ENCODE results near the gene GSTM3. TPM values are rescaled to one million over a fixed set of nuclear protein-coding genes. Genes with fewer than 3 reads are reported as not detected.

GSTM3 gene
- total RNA-seq, 1 experiment from 2014 or later, result 110 TPM

DNA sequence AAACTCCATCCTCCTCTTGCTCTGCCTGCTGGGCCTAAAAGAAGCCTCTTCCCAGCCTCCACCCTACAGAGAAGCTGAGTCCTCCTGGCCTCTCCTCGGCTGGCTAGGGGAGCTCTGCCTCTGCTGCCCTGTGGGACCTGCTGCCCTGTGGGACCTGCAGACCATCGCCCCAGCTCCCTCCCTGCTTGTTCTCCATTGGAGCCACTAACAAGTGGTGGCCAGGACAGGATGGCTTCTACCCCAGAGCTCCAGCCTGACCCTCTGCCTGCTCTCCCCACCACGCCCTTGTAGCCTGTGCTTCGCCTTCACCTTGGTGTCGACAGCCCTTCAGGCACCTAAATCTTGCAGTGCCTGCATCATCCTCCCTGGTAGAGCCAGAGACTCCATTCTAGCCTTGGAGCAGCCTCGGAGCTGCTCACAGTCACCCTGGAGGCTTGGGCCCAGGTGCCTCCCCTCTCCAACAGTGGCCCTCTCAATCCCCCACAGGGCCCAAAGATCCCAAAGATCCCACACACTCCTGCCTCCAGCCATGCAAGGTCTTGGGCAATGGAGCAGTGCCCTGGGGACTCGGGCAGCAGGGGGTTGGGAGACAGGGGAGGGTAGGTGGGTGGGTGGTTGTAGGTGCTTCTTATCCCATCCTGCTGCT lies 19.9 kb upstream of the GSTM3 start:
- Histone ChIP-seq H3K36me3 (ENCODE audit: low read depth) (no peaks in the 10 kb centered on the region), H3K9me3 (ENCODE audit: insufficient read depth, low read depth) (no peaks in the 10 kb centered on the region), H2AFZ (no peak overlapping the region), H3K27me3 (ENCODE audit: insufficient read depth, low read depth) (no peaks in the 10 kb centered on the region), H3K4me2 (no peak overlapping the region), H3K27ac (no peak overlapping the region), H3K79me2 (ENCODE audit: low read depth) (no peaks in the 10 kb centered on the region), H3K4me3 (no peak overlapping the region), H3K4me1 (replicated peaks; ENCODE audit: insufficient read depth) (peaks cover 16% of the 10 kb centered on the region), H3K9me2 (ENCODE audit: insufficient read depth) (no peaks in the 10 kb centered on the region), H4K20me1 (ENCODE audit: insufficient read depth) (no peaks in the 10 kb centered on the region), H3F3A (ENCODE audit: insufficient read depth, low read depth) (0 out of 2 replicates have a peak, but pooled peaks cover 8% of the 10 kb centered on the region)
- no peak for DNase-seq
- ChIA-PET POLR2A (ENCODE audit: unreplicated experiment) (no interaction called here), CTCF (no interaction called here)
- intact Hi-C loops (cut with micrococcal nuclease; ENCODE audit: unreplicated experiment), result no loop called here
- TF ChIP-seq EZH2 (IDR thresholded peaks at IDR 0.05; ENCODE audit: low read depth), result no peak
- TF ChIP-seq, protein P1, sequence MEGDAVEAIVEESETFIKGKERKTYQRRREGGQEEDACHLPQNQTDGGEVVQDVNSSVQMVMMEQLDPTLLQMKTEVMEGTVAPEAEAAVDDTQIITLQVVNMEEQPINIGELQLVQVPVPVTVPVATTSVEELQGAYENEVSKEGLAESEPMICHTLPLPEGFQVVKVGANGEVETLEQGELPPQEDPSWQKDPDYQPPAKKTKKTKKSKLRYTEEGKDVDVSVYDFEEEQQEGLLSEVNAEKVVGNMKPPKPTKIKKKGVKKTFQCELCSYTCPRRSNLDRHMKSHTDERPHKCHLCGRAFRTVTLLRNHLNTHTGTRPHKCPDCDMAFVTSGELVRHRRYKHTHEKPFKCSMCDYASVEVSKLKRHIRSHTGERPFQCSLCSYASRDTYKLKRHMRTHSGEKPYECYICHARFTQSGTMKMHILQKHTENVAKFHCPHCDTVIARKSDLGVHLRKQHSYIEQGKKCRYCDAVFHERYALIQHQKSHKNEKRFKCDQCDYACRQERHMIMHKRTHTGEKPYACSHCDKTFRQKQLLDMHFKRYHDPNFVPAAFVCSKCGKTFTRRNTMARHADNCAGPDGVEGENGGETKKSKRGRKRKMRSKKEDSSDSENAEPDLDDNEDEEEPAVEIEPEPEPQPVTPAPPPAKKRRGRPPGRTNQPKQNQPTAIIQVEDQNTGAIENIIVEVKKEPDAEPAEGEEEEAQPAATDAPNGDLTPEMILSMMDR (conservative IDR thresholded peaks at IDR 0.05), result no peak
- BruUV-seq (replicated peaks), result no TSS peak

DNA sequence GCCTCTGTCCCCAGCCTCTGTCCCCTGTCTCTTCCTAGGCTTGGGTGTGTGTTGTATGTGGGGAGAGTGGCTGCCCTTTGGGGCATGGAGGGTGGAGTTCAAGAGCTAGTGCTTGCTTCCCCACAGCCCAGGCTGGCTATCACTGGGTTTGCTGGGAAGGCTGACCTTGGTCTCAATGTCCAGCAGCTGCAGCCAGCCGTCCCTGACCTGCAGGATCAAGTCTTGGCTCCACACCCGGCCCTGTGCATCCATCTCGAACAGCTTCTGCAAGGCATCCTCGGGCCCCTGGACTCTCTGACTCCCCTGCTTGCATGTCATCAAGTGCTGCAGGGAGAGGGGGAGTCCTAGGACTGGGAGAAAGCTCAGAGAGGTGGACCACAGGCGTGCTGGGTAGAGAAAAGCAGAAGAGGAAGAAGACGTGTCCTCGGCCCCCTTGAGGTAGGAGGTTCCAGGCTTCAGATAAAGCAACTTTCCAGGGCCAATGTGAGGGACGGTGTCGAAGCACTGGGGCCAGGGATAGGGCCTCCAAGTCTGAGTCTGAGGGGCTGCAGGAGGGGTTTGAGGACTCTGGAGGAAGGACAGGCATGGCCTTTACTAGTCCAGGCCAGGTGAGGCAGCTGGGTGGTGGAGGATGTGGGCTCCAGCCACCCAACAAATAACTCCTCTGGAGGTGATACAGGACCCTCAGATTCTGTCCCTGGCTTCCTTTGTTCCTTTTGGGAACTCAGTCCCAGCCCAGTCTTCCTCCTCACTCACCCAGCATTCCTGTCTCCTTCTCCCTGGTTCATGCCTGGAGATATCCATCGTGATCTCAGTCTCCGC lies 18.9 kb upstream of the GSTM3 start:
- Histone ChIP-seq H3K4me2 (no peak overlapping the region), H2AFZ (no peak overlapping the region), H3K9me2 (ENCODE audit: insufficient read depth) (no peaks in the 10 kb centered on the region), H3F3A (ENCODE audit: insufficient read depth, low read depth) (0 out of 2 replicates have a peak, but pooled peaks cover 8% of the 10 kb centered on the region), H3K9me3 (ENCODE audit: insufficient read depth, low read depth) (no peaks in the 10 kb centered on the region), H3K4me1 (replicated peaks; ENCODE audit: insufficient read depth) (peaks cover 16% of the 10 kb centered on the region), H3K27ac (no peak overlapping the region), H3K36me3 (ENCODE audit: low read depth) (no peaks in the 10 kb centered on the region), H3K4me3 (no peak overlapping the region), H4K20me1 (ENCODE audit: insufficient read depth) (no peaks in the 10 kb centered on the region), H3K27me3 (ENCODE audit: insufficient read depth, low read depth) (no peaks in the 10 kb centered on the region), H3K79me2 (ENCODE audit: low read depth) (no peaks in the 10 kb centered on the region)
- no TSS peak for BruUV-seq (replicated peaks)
- DNase-seq, result no peak
- ChIA-PET POLR2A (ENCODE audit: unreplicated experiment) (no interaction called here), CTCF (no interaction called here)
- no peak for TF ChIP-seq EZH2 (IDR thresholded peaks at IDR 0.05; ENCODE audit: low read depth)
- TF ChIP-seq, protein P1 (conservative IDR thresholded peaks at IDR 0.05), result no peak
- intact Hi-C loops (cut with micrococcal nuclease; ENCODE audit: unreplicated experiment), result no loop called here

DNA sequence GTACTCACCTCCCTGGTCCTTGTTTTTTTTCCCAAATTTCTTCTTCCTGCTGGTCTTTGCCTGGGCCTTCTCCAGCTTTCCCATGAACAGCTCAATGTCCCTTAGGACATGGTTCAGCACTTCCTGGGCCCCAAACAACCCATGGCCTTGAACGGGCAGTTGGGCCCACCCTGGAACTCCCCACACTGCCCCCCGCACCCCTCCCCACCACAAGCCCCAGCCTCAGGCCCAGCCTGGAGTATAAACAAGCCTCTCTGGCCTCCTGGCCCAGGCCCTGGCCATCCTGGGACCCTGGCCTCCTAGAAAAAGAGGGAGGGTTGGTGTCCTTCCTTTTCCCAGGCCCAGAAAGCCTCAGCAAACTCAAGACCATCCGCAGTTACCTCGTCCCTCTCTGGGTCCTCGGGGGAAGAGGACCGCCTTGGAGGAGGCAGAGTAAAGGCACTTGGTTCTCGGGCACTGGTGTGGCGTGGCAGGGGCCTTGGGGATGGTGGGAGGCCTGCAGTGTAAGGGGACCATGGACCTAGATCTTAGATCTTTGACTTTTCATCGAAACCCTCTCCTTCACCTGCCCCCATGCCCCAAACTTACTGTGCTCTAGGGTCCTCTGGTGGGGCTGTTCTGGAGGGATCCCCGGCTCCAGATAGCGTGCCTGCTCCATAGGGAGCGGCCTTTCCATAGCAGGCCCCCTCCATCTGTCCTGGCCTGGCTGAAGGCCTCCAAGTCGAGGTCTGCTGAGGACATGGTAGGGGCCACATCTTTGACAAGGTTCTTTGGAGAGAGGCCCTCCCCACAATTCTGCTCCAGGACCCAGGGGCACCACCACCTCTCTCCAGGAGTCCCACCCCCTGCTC lies 17.3 kb upstream of the GSTM3 start:
- no peaks in the 10 kb centered on the region for H3K9me2 ChIP-seq (ENCODE audit: insufficient read depth)
- ChIA-PET CTCF (interaction anchor here (0.6 kb wide), 1 partner anchor 27 kb away, joined by 3 read pairs; no protein-coding TSS in a partner anchor), POLR2A (ENCODE audit: unreplicated experiment) (interaction anchor here (0.6 kb wide), 1 partner anchor 9 kb away, joined by 3 read pairs; no protein-coding TSS in a partner anchor)
- DNase-seq, result no peak
- H3K79me2 ChIP-seq (ENCODE audit: low read depth), result no peaks in the 10 kb centered on the region
- TF ChIP-seq, protein P1 (conservative IDR thresholded peaks at IDR 0.05), result no peak
- no peak for TF ChIP-seq EZH2 (IDR thresholded peaks at IDR 0.05; ENCODE audit: low read depth)
- peaks cover 6% of the 10 kb centered on the region for H3K4me1 ChIP-seq (replicated peaks; ENCODE audit: insufficient read depth)
- intact Hi-C loops (cut with micrococcal nuclease; ENCODE audit: unreplicated experiment), result no loop called here
- no peaks in the 10 kb centered on the region for H3K36me3 ChIP-seq (ENCODE audit: low read depth)
- H3K4me2 ChIP-seq, result no peak overlapping the region
- 0 out of 2 replicates have a peak, but pooled peaks cover 8% of the 10 kb centered on the region for H3F3A ChIP-seq (ENCODE audit: insufficient read depth, low read depth)
- no peak overlapping the region for H3K4me3 ChIP-seq
- no peaks in the 10 kb centered on the region for H4K20me1 ChIP-seq (ENCODE audit: insufficient read depth)
- no peaks in the 10 kb centered on the region for H3K27me3 ChIP-seq (ENCODE audit: insufficient read depth, low read depth)
- no peaks in the 10 kb centered on the region for H3K9me3 ChIP-seq (ENCODE audit: insufficient read depth, low read depth)
- H3K27ac ChIP-seq, result no peak overlapping the region
- H2AFZ ChIP-seq, result no peak overlapping the region
- BruUV-seq (replicated peaks), result no TSS peak

Data from PC-9 (cell line).